HG02973 (cell line): ENCODE measurements around the gene ATPAF2.

ENCODE experiments used
- ATAC-seq: cut with Tn5 transposase; IDR thresholded peaks from one replicate; pipeline ENCODE4 v1.9.1; 2021; ENCODE audit warnings: moderate library complexity; ENCODE audit not compliant: unreplicated experiment

Gene ATPAF2

DNA sequence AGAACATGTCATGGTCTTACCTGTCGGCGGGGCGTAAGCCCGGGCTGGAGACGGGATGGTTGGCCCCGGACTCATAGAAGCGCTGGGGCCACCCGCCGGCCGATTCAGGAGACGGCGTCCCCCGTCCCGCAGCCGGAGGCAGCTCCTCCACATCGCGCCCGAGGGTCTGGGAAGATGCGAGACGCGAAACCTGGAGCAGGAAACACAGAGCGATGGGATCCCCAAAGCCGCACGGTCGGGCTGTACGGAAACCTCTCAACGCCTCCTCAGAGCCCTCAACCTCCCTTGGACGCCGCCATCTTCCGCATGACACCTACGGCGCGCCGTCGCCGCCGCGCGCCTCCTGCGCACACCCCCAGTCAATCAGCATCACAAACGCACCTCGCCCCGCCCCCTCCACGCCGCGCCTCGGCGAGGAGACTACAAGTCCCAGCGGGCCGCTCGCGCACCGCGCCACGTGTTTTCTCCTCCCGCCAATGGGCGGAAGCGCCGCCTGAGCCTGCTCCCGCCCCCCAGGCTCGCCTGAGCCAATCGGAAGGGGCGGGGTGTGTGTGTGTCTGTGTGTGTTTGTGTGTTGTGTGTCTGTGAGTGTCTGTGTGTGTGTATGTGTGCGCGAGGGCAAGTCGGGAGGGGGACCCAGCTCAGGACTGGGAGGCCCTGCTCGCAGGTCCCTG, at the start of gene ATPAF2, which contains the start of gene GID4:
TSS of gene ATPAF2 (minus strand) at position 308 of the 674 bp plus-strand sequence. CDS start at position 153, 155 bp downstream.
TSS of gene GID4 (plus strand) at position 548 of the 674 bp plus-strand sequence. CDS start at position 605, 57 bp downstream.
- peak; percentile 83 for ATAC-seq

DNA sequence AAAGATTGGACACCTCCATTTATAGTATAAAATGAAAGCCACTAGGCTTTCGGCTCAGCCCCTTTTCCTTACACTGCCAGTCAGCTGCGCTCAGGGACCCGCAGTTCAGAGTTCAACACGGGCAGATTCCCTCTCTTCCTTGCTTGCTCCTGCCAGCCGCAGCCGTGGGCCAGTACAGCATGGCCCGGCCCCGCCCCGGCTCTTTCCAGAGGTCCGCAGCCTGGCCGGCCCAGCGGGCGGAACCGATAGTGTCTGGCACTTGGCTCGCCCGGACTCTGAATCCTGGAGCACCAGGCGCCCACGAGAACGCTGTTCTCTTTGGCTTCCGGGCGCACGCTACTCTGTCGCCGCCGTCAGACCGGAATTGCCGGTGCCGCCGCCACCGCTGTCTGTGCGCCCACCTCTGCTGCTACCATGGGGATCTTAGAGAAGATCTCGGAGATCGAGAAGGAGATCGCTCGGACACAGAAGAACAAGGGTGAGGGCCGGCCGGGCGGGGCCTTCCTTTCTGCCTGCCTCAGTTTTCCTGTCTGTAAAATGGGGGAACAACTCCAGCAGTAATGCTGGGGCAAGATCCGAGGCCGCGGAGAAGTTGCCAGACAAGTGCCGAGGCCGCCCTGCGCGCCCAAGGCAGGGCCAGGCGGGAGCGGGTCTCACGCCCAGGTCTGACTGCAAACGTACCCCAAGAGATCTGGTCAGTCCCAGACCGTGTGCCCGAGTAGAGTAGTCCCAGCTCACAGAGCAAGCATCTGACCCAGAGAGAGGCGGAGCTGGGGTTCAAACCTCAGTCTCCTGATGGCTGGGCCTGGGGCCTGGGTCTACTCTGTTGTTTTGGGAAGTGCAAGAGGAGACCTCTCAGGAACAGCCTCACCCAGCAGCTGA, 48.9 kb upstream of the ATPAF2 start, which contains the start of gene DRG2:
TSS of gene DRG2 (plus strand) at position 339 of the 882 bp plus-strand sequence. CDS start at position 415, 76 bp downstream.
- ATAC-seq: peak; percentile 78

DNA sequence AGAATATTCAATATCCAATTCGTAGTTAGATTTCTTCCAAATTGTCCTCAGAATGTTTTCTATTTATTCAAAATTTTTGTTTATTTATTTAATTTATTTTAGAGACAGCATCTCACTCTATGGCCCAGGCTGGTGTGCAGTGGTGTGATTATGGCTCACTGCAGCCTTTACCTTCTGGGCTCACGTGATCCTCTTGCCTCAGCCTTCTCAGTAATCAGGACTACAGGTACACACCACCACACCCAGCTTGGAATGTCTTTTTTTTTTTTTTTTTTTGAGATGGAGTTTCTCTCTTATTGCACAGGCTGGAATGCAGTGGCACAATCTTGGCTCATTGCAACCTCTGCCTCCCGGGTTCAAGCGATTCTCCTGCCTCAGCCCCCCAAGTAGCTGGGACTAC, 45.3 kb upstream of the ATPAF2 start:
- no peak for ATAC-seq

DNA sequence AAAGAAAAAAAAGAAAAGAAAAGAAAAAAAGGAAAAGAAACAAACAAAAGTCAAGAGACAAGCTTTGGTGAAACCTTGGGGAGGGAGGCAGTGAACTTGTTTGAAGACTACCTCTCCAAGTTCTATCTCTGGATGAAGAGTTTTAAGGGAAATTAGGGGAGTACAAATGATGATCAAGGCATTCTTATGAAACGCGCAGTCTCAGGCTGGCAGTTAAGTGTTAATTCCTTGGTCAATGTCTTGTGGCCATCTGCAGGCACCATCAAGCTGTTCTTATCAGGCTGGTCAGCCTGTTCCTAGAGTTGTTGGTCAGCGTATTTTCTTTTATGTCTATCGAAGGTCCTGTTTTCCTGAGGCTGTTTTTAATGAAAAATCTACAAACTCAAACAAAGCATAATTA, 40.6 kb upstream of the ATPAF2 start:
- ATAC-seq: no peak

DNA sequence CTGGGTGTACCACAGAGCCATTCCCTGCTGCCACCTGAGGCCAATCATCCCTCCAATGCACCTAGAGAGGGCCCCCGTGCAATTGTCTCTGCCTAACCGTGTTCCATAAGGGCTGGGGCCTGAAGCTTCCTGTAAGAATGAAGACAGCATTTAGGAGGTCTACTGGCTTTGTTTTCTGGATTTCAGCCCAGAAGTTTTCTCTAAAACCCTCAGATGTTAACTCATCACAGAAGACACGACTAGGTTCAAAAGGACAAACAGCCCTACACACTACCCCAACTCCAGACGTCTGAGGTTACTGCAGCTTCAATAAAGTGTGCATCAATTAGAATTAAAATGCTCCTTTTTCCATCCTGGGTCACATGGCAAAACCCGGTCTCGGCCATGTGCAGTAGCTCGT, 38.0 kb upstream of the ATPAF2 start:
- ATAC-seq: no peak

DNA sequence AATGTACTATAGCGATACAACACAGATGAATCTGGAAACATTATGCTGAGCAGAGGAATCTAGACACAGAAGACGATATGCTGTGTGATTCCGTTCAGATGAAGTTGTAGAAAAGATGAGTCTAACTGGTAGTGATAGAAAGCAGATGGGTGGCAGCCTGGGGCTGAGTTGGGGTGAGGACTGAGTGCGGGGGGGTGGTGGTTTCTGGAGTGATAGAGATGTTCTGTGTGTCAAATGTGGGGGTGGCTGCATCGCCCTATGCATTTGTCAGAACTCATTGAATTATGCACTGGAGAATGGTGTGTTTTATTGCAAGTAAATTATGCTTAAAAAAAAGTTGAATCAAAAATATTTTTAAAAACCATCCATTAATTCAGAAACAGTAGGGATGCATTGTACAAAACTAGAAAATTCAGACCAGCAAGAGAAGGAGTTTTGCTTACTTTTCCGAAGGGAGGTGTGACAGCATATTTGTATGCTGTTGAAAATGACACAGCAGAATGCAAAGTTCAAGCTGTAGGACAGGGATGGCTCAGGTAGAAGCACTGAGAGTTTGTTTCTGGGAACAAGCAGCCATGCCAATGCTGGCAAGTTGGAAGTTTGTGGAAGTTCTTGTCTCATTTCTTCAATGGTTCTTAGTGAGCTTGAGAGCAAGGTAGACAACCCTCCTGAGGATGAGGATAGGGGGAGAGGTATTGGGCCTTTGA, 35.8 kb upstream of the ATPAF2 start:
- no peak for ATAC-seq

DNA sequence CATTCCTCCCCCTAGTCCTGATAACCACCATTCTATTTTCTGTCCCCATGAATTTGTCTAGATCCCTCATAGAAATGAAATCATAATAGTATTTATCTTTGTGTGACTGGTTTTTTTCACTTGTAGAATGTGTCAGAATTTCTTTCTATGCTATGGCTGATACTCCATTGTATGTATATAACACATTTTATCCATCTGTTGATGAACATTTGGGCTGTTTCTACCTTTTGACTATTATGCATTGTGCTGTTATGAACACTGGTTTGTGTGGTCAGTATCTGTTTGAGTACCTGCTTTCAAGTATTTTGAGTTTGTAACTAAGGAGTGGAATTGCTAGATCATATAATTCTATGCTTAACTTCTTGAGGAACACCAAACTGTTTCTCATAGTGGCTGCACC, 32.8 kb upstream of the ATPAF2 start:
- ATAC-seq: no peak

DNA sequence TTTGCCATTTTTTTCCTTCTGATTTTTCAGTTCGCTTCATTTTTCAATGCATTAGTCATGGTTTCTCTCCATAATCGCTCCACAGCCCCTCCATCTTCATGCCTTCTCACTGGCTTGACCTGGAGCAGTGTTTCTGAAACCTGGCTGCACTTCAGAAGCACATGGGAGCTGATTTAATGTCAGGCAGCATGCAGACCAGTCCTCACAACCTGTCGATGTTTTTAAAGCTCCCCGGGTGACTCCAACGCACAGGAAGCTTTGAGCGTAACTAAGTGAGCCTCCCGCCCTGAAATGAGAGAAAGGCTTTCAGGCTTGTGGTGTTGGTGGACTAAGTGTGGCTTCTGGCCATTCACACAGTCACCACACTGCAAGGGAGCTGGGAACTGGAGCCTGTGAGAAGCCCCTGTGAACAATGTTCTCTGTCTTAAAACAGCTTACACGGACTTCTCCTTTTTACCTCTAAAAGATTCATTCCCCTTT, 31.9 kb upstream of the ATPAF2 start:
- ATAC-seq: no peak

DNA sequence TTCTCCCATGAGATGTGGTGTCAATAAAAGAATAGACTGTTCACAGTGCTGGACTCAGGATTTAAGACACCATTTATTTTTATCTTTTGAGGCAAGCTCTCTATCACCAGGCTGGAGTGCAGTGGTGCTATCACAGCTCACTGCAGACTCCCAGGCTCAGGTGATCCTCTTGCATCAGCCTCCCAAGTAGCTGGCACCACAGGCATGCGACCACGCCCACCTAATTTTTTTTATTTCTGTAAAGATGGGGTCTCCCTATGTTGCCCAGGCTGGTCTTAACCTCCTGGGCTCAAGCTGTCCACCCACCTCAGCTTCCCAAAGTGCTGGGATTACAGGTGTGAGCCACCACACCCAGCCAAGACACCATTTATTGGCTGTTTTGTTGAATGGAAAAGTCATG, 30.1 kb upstream of the ATPAF2 start:
- ATAC-seq: no peak

DNA sequence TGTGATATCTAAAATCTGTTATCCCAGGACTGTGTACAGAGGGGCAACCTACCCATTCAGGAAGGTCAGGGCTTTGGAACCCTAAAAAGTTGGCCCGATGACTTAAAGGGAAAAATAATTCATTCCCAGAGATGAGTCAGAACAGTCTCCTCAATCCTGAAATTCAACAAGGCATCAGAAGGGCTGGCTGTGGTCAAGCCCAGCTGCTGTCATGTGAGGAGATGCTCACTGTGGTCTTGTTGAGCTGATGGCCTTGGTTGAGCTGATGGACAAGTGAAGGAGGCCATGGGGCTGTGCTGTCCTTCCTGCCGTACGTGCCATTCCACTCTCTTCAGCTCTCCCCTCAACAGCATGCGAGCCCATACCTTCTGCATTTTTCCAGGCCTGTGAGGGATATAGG, 27.9 kb upstream of the ATPAF2 start:
- no peak for ATAC-seq

DNA sequence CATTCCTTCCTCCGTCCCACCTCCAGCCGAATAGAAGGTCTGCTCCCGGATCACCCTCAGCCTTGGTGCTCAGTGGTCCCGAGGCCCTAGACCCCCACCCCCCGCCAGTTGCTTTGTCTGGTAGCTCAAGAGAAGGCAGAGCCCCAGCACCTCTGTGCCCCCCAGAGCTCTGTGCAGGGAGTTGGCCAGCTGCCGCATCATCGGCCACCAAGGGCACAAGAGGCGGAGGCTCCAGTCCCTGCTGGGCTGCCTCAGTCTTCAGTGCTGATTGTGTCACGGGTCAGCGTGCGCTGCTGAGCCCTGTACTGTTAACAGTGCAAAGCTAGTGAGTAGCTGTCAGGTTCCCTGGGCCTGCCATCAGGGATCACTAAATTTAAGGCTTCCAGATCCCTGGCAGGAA, 26.6 kb upstream of the ATPAF2 start:
- no peak for ATAC-seq

DNA sequence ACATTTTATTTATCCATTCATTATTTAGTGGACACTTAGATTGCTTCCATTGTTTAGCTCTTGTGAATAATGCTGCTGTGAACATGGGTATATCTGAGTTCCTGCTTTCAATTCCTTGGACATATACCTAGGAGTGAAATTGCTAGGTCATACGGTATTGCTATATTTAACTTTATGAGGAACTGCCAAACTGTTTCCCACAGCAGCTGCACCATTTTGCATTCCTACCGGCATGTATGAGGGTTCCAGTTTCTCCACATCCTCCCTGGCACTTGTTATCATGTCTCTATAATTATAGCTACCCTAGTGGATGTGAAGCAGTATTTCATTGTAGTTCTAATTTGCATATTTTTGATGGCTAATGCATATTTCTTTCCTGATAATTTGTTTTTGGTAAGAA, 25.1 kb upstream of the ATPAF2 start:
- ATAC-seq: no peak

DNA sequence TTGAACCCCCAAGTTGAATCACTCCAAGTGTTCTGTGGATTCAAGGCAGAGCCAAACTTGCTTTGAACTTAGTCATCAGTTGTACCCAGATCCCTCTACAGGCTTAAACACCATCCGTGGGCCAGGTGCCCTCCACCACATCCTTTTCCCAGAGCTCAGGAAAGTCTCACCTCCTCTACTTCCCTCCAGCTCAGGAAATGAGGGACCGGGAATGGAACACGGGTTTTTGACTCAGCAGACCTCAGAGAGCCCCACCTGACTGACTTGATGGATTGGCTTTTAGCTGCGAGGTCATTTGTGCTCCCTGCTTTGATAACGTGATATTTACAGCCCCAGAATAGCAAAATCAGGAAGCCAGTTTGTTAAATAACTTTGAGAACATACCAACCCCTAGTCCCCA, 20.3 kb upstream of the ATPAF2 start:
- no peak for ATAC-seq

DNA sequence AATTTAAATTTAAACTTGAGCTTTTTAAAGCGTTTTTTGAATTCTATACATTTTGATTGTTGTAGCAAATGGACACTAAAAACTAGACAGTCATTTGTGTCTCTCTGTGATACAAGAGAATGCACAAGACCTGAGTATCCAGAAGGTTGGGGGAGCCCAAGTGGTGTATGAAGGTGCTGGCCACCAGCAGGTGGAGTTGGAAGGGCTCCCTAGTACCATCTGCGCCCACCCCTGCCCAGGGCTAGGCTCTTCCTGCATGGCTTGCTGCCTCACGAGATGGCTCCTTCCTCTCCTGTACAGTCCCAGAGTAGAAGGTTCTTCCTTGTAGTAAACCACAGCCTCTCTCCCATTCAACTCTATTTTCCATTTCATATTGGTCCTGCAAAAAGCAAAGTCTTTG, 17.2 kb upstream of the ATPAF2 start:
- no peak for ATAC-seq

DNA sequence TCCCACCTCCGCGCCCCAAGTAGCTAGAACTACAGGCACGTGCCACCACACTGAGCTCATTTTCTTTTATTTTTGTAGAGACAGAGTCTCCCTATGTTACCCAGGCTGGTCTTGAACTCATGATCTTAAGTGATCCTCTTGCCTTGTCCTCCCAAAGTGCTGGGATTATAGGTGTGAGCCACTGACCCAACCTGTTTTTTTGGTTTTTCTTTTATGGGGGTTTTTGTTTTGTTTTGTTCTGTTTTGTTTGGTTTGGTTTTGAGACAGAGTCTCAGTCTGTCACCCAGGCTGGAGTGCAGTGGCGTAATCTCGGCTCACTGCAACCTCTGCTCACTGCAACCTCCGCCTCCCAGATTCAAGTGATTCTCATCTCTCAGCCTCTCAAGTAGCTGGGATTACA, 16.6 kb upstream of the ATPAF2 start:
- ATAC-seq: no peak

DNA sequence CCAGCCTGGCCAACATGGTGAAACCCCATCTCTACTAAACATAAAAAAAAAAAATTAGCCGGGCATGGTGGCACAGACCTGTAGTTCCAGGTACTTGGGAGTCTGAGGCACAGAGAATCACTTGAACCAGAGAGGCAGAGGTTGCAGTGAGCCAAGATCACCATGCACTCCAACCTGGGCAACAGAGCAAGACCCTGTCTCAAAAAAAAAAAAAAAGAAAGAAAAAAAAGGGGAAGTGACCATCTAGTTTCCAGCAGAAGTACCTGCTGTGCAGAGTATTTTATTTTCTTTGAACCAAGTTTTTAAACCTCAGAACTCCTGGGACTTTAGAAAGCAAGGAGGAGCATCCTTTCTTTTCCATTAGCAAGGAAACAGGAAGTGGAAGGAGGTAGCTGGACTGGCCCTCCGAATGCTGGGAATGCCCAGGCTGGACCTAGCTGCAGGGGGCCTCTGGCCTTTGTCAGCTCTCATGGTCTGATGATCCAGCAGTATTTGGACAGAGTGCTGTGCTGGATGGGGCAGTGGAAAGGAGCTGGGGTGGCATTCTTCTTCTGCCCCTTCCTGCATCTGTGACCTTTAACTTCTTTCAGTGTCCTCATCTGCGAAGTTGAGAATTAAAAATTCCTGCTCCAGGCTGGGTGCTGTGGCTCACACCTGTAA, 6.9 kb upstream of the ATPAF2 start:
- no peak for ATAC-seq

DNA sequence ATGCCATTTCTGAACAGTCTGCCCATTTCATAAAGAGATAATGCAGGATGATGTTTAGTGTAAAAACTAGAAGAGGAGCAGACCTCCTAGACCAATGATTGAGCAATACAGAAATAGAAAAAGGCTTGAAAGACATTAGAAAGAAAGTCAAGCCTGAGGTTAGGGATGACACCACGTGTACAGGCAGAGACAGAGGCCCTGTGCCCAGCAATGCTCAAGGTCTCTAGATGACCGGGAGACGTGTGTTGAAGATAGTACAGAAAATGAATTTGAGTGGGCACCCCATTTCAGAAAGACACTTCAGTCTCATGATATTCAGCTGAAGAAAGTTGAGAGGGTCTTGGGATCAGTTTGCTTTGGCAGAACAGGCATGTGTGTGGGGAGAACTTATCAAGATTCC, 5.6 kb upstream of the ATPAF2 start:
- no peak for ATAC-seq

DNA sequence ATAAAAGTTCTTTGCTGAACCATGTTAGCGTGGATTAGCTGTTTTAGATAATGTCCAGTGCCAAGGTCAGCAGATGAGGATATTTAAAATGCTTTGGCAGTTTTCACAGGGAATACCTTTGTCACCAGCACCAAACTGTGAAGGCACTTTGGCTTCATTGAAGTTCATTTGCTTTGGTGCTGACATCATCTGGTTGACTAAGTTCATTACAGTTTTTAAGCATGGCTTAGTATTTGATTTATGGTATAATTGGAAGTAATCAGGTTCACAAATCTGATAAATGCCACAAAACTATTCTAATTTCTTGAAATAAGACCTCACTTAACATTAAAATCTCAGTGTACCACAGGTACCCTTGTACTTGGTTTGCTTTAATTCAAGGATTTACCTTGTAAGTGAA, 4.5 kb upstream of the ATPAF2 start:
- ATAC-seq: no peak

DNA sequence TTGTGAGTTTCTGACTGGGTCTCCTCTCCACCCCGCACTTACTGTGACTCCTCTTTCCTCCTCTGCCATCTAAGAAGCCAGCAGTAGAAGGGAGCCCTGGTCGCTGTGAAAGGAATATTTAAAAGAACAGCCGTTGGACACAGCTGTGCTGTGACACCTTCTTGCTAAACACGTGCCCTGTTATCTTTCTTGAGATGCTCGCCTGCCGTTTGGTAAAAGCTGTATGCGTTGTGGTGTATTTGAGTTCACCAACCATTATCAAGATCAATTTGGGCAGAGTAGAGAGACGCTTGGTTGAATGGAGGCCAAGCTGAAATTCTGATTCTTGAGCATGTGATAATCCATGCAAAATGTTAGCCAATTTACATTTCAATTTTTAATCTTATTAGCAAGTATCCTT, 4.0 kb upstream of the ATPAF2 start:
- no peak for ATAC-seq

DNA sequence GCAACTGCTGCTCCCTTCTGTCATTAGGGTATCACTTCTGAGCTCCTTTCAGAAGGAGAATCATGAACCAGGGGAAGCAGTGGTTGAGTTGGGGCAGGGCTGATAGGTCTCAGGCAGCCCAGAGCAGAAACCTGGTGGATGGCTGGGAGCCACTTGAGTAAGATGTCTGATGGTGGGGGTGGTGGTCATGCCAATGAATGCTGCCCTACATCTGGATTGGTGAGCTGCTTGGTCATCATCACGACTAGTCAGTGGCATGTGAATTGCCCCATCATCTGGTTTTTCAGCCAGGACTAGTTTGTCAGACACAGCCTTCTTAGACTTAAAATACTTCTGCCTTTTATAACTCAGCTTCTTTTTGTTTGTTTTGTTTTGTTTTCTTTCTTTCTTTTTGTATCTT, 2.8 kb upstream of the ATPAF2 start:
- ATAC-seq: no peak
